SH-SY5Y (cell line): Measurements from ENCODE around the gene PHTF2.

ENCODE experiments used
- GATA2 ChIP-seq: IDR thresholded peaks from 2 replicates; pipeline ENCODE4 v1.6.1; 2011; ENCODE audit warnings: mild to moderate bottlenecking, low read depth, low read length
- GATA3 ChIP-seq: IDR thresholded peaks from 2 replicates; pipeline ENCODE4 v1.6.1; 2011; ENCODE audit warnings: low read depth, mild to moderate bottlenecking, low read length, moderate library complexity

DNA sequence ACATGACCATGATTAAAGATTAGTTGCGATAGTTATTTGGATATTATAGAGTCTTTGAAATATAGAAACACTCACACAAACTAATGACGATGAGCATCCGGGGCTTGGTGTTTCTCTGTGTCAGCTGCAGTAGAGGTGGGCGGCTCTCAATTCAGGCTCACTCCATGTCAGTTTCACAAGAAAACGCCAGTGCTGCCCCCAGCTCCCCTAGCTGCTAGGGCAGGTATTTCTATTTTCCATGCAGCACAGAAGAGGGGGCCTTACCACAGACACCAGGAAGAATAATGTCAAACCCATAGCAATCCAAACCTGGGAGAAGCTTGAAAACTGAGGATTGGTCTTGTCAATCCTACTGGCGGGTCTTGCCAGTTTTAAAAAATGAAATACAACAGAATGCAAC is 197.1 kb downstream of the PHTF2 start:
- TF ChIP-seq GATA3 (no peak), GATA2 (no peak)
